ENCODE data around the gene SPOCD1. TPM values are rescaled to one million over a fixed set of nuclear protein-coding genes. Genes with fewer than 3 reads are reported as not detected.

SPOCD1 gene
- total and polyA plus RNA-seq, 2 of the 4 experiments (the other 2 are of a cell fraction): 59.7 to 132 TPM

DNA sequence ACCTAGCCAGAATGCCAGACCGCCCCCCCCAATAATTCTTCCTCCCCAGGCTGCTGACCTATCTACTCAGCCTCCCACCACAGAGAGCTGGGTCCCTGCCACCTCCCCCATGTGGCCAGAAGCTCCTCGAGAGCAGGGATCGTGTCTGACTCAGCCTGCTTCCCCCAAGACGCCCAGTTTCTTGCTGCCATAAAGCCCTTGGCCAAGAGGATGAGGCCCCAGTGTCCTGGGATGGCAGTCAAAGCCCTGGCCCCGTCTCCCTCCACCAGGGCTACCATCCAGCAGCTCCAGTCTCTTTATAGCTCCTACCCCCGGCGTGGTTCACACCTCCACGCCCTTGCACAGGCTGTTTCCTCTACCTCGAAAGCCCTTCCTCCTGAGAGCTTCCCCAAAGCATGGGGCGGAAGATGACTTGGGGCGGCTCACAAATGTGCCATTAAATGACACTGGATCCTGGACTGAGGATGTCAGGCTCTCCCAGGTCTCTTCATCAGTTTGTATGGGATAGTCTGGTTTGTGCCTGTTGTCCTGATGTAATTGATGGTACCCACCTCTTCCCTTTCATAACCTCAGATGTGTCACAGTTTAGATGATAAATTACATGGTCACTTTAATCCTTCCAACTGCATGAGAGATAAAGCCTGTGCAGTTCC, 64.8 kb downstream of the SPOCD1 start (continued):
- peak; percentile 6; the same call in 1 of the 2 replicates for TF ChIP-seq RAD21 (IDR thresholded peaks at IDR 0.05; ENCODE audit: low read length)

DNA sequence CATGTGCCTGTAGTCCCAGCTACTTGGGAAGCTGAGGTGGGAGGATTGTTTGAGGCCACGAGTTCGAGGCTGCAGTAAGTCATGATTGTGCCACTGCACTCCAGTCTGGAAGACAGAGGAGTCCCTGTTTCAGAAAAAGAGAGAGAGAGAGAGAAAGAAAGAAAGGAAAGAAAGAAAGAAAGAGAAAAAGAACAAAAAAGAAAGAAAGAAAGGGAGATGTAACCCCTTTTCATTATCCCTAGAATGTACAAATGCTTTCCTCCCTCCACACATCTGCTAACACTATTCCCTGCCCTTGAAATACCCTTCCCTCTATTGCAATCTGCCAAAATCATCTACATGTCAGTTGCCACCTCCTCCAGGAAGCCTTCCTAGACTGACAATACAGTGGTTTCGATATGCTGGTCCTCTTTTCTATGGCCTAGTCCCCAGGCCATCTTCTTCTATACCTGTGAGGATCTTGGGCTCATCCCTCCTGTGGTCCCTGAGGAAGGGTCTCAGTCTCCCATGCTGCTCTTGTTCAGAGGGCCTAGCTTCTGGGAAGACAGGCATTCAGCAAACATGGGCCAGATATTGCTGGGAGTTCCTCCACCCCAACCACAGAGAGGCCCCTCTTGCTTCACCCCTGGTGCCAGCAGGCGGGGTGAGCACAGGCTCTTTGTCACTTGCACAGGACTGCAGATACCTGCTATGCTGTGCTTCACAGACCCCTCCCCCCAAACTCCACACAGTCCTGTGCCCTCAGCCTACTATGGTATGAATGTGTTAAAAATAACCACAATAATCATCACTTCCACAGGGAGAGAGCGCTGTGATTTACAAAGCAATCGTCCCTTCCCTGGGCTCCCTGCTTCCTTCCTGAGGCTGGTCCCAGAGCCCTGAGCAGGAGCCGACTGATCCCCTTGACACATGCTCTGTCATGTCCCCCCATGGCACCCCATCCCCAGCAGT, 65.8 kb downstream of the SPOCD1 start:
- H4K91ac ChIP-seq (ENCODE audit: insufficient read depth, low read depth, low read length): no peak overlapping the region
- H3K4me2 ChIP-seq (ENCODE audit: low read depth, low read length): no peak overlapping the region
- ChIA-PET POLR2A (ENCODE audit: unreplicated experiment) (interaction anchor here (0.6 kb wide), 1 partner anchor 1350 kb away, joined by 6 read pairs; no protein-coding TSS in a partner anchor), CTCF (interaction anchor here (0.7 kb wide), 1 partner anchor 34 kb away, joined by 4 read pairs; no protein-coding TSS in a partner anchor)
- dilution Hi-C loops (cut with HindIII; ENCODE audit: low sequenced_read_pairs, unreplicated experiment) (no loop called here), intact Hi-C loops (cut with micrococcal nuclease) (loop anchor here (5.0 kb wide), 2 partner anchors 48 to 188 kb away; partner anchors contain the start of gene COL16A1), in situ Hi-C loops (cut with MboI; ENCODE audit: low sequenced_read_pairs) (loop anchor here (10.0 kb wide), 1 partner anchor 85 kb away; no protein-coding TSS in a partner anchor)
- H4K8ac ChIP-seq (ENCODE audit: low read depth in 2 of 2, low read length in 2 of 2): no peak overlapping the region
- H3K4me1 ChIP-seq (ENCODE audit: control insufficient read depth, insufficient read depth, low read length): peaks cover 31% of the 10 kb centered on the region
- peak overlapping the region; percentile 59 for H2AFZ ChIP-seq (replicated peaks; ENCODE audit: low read length, poor library complexity)
- H2BK120ac ChIP-seq (ENCODE audit: low read depth, low read length): no peak overlapping the region
- no peak overlapping the region for H2BK5ac ChIP-seq (ENCODE audit: low read depth, low read length, poor library complexity, severe bottlenecking)
- no peaks in the 10 kb centered on the region for H3K36me3 ChIP-seq (ENCODE audit: control insufficient read depth, insufficient read depth, low read length)
- peaks cover 35% of the 10 kb centered on the region for H4K20me1 ChIP-seq (ENCODE audit: insufficient read depth, low read length)
- H2AK9ac ChIP-seq (replicated peaks; ENCODE audit: low read depth, low read length, poor library complexity): peak overlapping the region; percentile 73
- peaks cover 0 to 3% of the 10 kb centered on the region in 2 experiments; a peak in 1 of 4 replicates for H3K79me1 ChIP-seq (ENCODE audit: low read depth in 1 of 2, low read length in 2 of 2)
- H3K56ac ChIP-seq (ENCODE audit: extremely low read depth, insufficient read depth, low read length): no peak overlapping the region
- no peak overlapping the region for H3K4me3 ChIP-seq (ENCODE audit: insufficient read depth, low read depth, low read length)
- BruUV-seq (replicated peaks): no TSS peak
- H2BK15ac ChIP-seq (ENCODE audit: low read depth, low read length): no peak overlapping the region
- H2AK5ac ChIP-seq (ENCODE audit: low read depth, low read length): no peak overlapping the region
- H3K9ac ChIP-seq (ENCODE audit: low read depth, low read length): no peak overlapping the region
- no peak overlapping the region for H3K27ac ChIP-seq (ENCODE audit: insufficient read depth, low read length)
- no peaks in the 10 kb centered on the region for H3K27me3 ChIP-seq (ENCODE audit: control insufficient read depth, insufficient read depth, low read length)
- H3K9me3 ChIP-seq (ENCODE audit: control insufficient read depth, insufficient read depth, low read length): no peaks in the 10 kb centered on the region
- ATAC-seq (ENCODE audit: low read depth): no peak
- no peak overlapping the region for H3K4ac ChIP-seq (ENCODE audit: low read depth, low read length)
- no peak overlapping the region for H4K5ac ChIP-seq (ENCODE audit: low read depth, low read length)
- H3K18ac ChIP-seq (ENCODE audit: low read depth, low read length): no peak overlapping the region
- no peak for DNase-seq
- H3K9me1 ChIP-seq (ENCODE audit: insufficient read depth, low read length): peaks cover 9% of the 10 kb centered on the region; the same call in 1 of the 2 replicates
- no peak overlapping the region for H3K14ac ChIP-seq (replicated peaks; ENCODE audit: low read depth, low read length)
- WGBS, 2 experiments (ENCODE audit: extremely low coverage in 2 of 2, insufficient read length in 1 of 2): 100% methylated on average over 2 of the region's 7 CpGs; no CpG with 5 or more reads in 1 of the 2 experiments
- H2BK20ac ChIP-seq (ENCODE audit: low read depth, low read length): no peak overlapping the region
- peak overlapping the region; percentile 44; the same call in 1 of the 2 replicates for H3K23ac ChIP-seq (ENCODE audit: low read depth, low read length)
- no peak for TF ChIP-seq CEBPB (IDR thresholded peaks at IDR 0.05; ENCODE audit: low read depth, low read length)
- no peak for TF ChIP-seq RFX5 (IDR thresholded peaks at IDR 0.05; ENCODE audit: low read depth, low read length)
- TF ChIP-seq, protein P1, sequence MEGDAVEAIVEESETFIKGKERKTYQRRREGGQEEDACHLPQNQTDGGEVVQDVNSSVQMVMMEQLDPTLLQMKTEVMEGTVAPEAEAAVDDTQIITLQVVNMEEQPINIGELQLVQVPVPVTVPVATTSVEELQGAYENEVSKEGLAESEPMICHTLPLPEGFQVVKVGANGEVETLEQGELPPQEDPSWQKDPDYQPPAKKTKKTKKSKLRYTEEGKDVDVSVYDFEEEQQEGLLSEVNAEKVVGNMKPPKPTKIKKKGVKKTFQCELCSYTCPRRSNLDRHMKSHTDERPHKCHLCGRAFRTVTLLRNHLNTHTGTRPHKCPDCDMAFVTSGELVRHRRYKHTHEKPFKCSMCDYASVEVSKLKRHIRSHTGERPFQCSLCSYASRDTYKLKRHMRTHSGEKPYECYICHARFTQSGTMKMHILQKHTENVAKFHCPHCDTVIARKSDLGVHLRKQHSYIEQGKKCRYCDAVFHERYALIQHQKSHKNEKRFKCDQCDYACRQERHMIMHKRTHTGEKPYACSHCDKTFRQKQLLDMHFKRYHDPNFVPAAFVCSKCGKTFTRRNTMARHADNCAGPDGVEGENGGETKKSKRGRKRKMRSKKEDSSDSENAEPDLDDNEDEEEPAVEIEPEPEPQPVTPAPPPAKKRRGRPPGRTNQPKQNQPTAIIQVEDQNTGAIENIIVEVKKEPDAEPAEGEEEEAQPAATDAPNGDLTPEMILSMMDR (conservative IDR thresholded peaks at IDR 0.05; ENCODE audit: low read depth, low read length): no peak
- no peak for TF ChIP-seq MAZ (IDR thresholded peaks at IDR 0.05; ENCODE audit: borderline replicate concordance, low read depth, low read length)
- TF ChIP-seq USF2 (IDR thresholded peaks at IDR 0.05; ENCODE audit: low read depth, low read length): no peak
- TF ChIP-seq NFE2L2 (IDR thresholded peaks at IDR 0.05; ENCODE audit: low read depth, low read length): no peak
- no peak for TF ChIP-seq RCOR1 (IDR thresholded peaks at IDR 0.05; ENCODE audit: insufficient replicate concordance, low read length)
- no peak for TF ChIP-seq MAFK (IDR thresholded peaks at IDR 0.05; ENCODE audit: low read depth, low read length)
